Heart left ventricle (tissue), 16 donors: ENCODE data around the gene FANCE. TPM values are rescaled to one million over a fixed set of nuclear protein-coding genes. Genes with fewer than 3 reads are reported as not detected.

Source experiments
- ATAC-seq, 4 donors: fragments of 200-7000 bp; cut with Tn5 transposase; one replicate each; pipeline ENCODE4 v1.9.1; 2020 to 2022; ENCODE audit warnings: moderate library complexity in 4 of 4, mild to moderate bottlenecking in 3 of 4, moderate number of reproducible peaks in 1 of 4
- DNase-seq, 5 donors: peaks; one replicate each; pipeline ENCODE4 v3.0.0-alpha.2; 2020
- H3K27ac ChIP-seq, 12 donors: fragments of 200-600 bp; sonication (generic) in 4 of 12; one replicate each; pipeline versions ENCODE4 v1.5.0 to v1.8.0; 2016 to 2022; ENCODE audit warnings: mild to moderate bottlenecking in 2 of 12
- H3K27me3 ChIP-seq, 9 donors: fragments of 200-600 bp; sonication (generic) in 2 of 9; one replicate each; pipeline versions ENCODE4 v1.5.1 to v1.8.0; 2016 to 2022; ENCODE audit warnings: mild to moderate bottlenecking in 3 of 9
- H3K36me3 ChIP-seq, 9 donors: fragments of 200-600 bp; sonication (generic) in 2 of 9; one replicate each; pipeline versions ENCODE4 v1.5.0 to v1.8.0; 2018 to 2022; ENCODE audit warnings: mild to moderate bottlenecking in 2 of 9
- H3K4me1 ChIP-seq, 12 donors: fragments of 200-600 bp; sonication (generic) in 4 of 12; one replicate each; pipeline versions ENCODE4 v1.5.0 to v1.8.0; 2016 to 2022; ENCODE audit warnings: mild to moderate bottlenecking in 3 of 12
- H3K4me3 ChIP-seq, 12 donors: fragments of 200-600 bp; sonication (generic) in 4 of 12; one replicate each; pipeline versions ENCODE4 v1.5.0 to v1.8.0; 2017 to 2022; ENCODE audit warnings: mild to moderate bottlenecking in 9 of 12, moderate library complexity in 4 of 12
- H3K9me3 ChIP-seq, 12 donors: fragments of 200-600 bp; sonication (generic) in 4 of 12; one replicate each; pipeline versions ENCODE4 v1.5.0 to v1.8.0; 2016 to 2022; ENCODE audit warnings: mild to moderate bottlenecking in 1 of 12
- POLR2A ChIP-seq, 2 donors: fragments of 450-650 bp; IDR thresholded peaks; one replicate each; pipeline ENCODE4 v1.6.1; 2017; ENCODE audit warnings: antibody characterized with exemption in 2 of 2, mild to moderate bottlenecking in 2 of 2, moderate library complexity in 2 of 2
- WGBS, 4 donors: extraction: QIAGEN DNeasy Blood & Tissue Kit in 2 of 4; methylation state at CpG; one replicate each; pipeline versions ENCODE4 v1.1.5 to v1.1.7; 2013 to 2018; 5-methylcytosine and 5-hydroxymethylcytosine counted together
- intact Hi-C, 10 donors: fragments of 100-400 bp; cut with DNase I; formaldehyde crosslinking; loops; one replicate each; pipeline versions ENCODE4 v1.11.1 to v1.14.2; 2022
- polyA plus RNA-seq, 2 donors: library from polyadenylated mRNA; stranded (reverse); fragments of 200-250 nt; gene quantifications; one replicate each; pipeline ENCODE4 v1.2.3, GENCODE V29; 2013
- total RNA-seq, 9 donors: library from RNA; depleted of rRNA in 2 of 9; stranded (reverse); fragments of >200 nt in 2 of 9; fragmentation: NEBNext Ultra II Directional in 3 of 9; extraction: Animal tissue kit (Norgen Biotek cat#: 25700) in 3 of 9; gene quantifications; one replicate each; pipeline versions ENCODE4 v1.1.0 to v1.2.4, GENCODE V29; 2016 to 2023
- TF ChIP-seq, protein P1 (sequence below), 12 donors: fragments of 200-600 bp; sonication (generic) in 4 of 12; IDR thresholded peaks; one replicate each; pipeline versions ENCODE4 v1.5.0 to v1.8.0; 2018 to 2022; ENCODE audit warnings: antibody characterized with exemption in 12 of 12, mild to moderate bottlenecking in 5 of 12
- donor health status: ischemic (EF 13 %, LVEDD 7.1; RV severe dilation, severe dysfunction).
- donor health status: healthy with polysubstance abuse.
- donor health status: DM: no; HTN: yes; CAD: no.
- donor health status: DM: no; HTN: no; CAD: no.
- donor health status: ischemic (EF 25% LVEDD 6.9; RV normal size, moderate dysfunction).
- donor health status: ischemic (EF 25% LVEDD 5.7; RV mildly dilated, moderate dysfunction).
- donor health status: healthy.
- donor health status: DM: yes; HTN: yes; CAD: no.
- donor health status: ischemic (EF 35%, LVEDD 5.7; RV mildly dilated, moderate dysfunction).
- donor health status: nonischemic (EF 11% LVEDD 7.7; RV severe dilation, severe dysfunction).
- donor health status: DM: yes; HTN: yes; CAD: no.
- donor health status: PGD.
- donor health status: ischemic (EF 29% LVEDD 5.4; RV normal size, mild dysfunction).
- donor health status: nonischemic (EF 23%, LVEDD 6.1; RV moderate dilation, normal function).

Gene FANCE
- total and polyA plus RNA-seq, 11 donors: 1.3 to 4.6 (median 3.6) TPM

DNA sequence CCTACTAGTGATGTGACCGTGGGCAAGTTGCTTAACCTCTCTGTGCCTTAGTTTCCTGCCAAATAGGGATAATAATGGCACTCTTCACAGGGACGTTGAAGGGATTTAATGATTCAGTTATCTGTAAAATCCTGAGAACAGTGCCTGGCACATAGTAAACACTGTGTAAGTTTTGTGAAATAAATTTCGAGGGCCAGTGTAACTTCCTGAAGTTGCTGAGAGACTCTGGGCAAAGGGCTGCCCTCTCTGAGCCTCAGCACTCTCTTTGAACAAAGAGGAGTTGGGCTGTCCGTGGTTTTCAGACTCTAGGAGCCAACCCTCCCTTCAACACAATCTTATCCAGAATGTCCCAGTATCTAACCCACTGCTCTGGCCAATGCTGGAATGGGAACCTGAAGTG is 47.2 kb downstream of the FANCE start:
- TF ChIP-seq POLR2A (IDR thresholded peaks at IDR 0.05): no peak
- TF ChIP-seq, protein P1, sequence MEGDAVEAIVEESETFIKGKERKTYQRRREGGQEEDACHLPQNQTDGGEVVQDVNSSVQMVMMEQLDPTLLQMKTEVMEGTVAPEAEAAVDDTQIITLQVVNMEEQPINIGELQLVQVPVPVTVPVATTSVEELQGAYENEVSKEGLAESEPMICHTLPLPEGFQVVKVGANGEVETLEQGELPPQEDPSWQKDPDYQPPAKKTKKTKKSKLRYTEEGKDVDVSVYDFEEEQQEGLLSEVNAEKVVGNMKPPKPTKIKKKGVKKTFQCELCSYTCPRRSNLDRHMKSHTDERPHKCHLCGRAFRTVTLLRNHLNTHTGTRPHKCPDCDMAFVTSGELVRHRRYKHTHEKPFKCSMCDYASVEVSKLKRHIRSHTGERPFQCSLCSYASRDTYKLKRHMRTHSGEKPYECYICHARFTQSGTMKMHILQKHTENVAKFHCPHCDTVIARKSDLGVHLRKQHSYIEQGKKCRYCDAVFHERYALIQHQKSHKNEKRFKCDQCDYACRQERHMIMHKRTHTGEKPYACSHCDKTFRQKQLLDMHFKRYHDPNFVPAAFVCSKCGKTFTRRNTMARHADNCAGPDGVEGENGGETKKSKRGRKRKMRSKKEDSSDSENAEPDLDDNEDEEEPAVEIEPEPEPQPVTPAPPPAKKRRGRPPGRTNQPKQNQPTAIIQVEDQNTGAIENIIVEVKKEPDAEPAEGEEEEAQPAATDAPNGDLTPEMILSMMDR (IDR thresholded peaks at IDR 0.05): no peak
- ATAC-seq (no peak), DNase-seq (no peak)
- no peak overlapping the region for H3K4me3 ChIP-seq
- no peaks in the 10 kb centered on the region for H3K36me3 ChIP-seq
- intact Hi-C loops: no loop called here
- WGBS, 4 donors: 84 to 88% (median 86%) methylated on average over 4 of the region's 4 CpGs
- peaks cover 0 to 68% (median 0%) of the 10 kb centered on the region in 9 donors for H3K27me3 ChIP-seq
- H3K9me3 ChIP-seq: no peaks in the 10 kb centered on the region
- H3K27ac ChIP-seq: no peak overlapping the region
- peaks cover 0 to 45% (median 25%) of the 10 kb centered on the region in 12 donors for H3K4me1 ChIP-seq

DNA sequence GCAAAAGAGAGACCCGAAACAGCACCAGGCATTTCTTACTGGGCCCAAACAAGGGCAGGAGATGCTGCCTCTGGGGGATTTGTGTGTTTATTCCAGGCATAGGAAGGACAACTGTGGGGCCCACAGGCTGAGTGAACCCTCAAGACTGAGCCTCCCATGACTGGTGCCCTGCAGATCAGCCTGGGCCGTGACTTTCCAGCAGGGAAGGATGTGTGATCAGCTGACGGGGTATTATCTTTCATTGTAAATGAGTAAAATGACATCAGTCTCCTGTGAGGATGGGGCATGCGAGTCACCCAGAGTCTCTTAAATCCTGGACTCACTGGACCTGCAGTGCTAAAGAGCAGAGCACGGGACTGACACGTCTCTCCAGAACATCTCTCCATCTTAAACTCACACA is 48.6 kb downstream of the FANCE start:
- TF ChIP-seq POLR2A (IDR thresholded peaks at IDR 0.05): no peak
- TF ChIP-seq, protein P1 (IDR thresholded peaks at IDR 0.05): no peak
- 43 to 44% (median 43%) methylated on average over 5 to 6 of the region's 6 CpGs for WGBS, 4 donors
- no peak for DNase-seq
- peaks cover 0 to 66% (median 0%) of the 10 kb centered on the region in 9 donors for H3K27me3 ChIP-seq
- intact Hi-C loops: no loop called here
- H3K4me3 ChIP-seq: no peak overlapping the region
- H3K27ac ChIP-seq: peak overlapping the region in 5 of 12 donors; percentile 31 to 76 (median 46)
- peak in 2 of 4 donors; percentile 38 to 65 for ATAC-seq
- H3K36me3 ChIP-seq: no peaks in the 10 kb centered on the region
- H3K9me3 ChIP-seq: no peaks in the 10 kb centered on the region
- H3K4me1 ChIP-seq: peaks cover 0 to 31% (median 13%) of the 10 kb centered on the region in 12 donors

DNA sequence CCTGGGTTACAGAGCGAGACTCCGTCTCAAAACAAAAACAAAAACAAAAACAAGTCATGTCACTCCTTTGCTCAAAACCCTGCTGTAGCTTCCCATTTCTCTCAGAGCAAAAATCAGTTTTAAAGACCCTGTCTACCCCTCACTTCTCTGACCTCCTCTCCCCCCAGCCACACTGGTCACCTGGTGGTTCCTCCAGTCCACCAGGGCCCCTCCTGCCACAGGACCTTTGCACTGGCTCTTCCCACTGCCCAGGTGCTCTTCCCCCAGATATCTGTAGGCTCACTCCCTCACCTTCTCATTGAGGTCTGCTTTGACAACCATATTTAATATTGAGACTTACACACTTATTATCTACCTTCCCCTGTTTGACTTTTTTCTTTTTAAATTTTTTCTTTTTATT is 49.6 kb downstream of the FANCE start:
- H3K27ac ChIP-seq: no peak overlapping the region
- H3K4me1 ChIP-seq: peaks cover 0 to 28% (median 12%) of the 10 kb centered on the region in 12 donors
- TF ChIP-seq, protein P1 (IDR thresholded peaks at IDR 0.05): no peak
- TF ChIP-seq POLR2A (IDR thresholded peaks at IDR 0.05): no peak
- 93 to 98% (median 96%) methylated on average over 2 of the region's 2 CpGs for WGBS, 4 donors
- ATAC-seq (no peak), DNase-seq (no peak)
- peaks cover 0 to 70% (median 10%) of the 10 kb centered on the region in 9 donors for H3K27me3 ChIP-seq
- no peaks in the 10 kb centered on the region for H3K9me3 ChIP-seq
- no peak overlapping the region for H3K4me3 ChIP-seq
- intact Hi-C loops: no loop called here
- H3K36me3 ChIP-seq: no peaks in the 10 kb centered on the region

DNA sequence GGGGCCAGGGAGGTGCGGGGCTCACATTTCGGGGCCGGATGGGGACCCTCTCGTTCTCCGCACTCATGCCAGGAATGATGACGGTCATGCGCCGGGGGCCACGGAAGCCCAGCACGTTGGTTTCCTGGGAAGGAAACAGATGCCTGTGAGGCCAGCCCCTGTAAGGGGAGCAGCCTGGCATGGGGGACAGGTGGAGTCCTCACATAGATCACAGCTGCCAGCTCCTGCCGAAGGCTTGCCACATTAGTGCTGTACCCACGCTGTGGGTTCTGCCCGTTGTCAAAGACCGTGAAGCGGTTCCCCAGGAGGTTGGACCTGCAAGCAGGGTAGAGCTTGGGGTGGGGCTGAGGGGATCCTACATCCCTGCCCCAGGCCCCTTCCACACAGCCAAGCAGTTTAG is 51.4 kb downstream of the FANCE start:
- WGBS, 4 donors: 53 to 75% (median 67%) methylated on average over 6 to 15 of the region's 15 CpGs

More for the DNA sequence above, 51.4 kb downstream of the FANCE start:
- intact Hi-C loops: no loop called here
- H3K9me3 ChIP-seq: no peaks in the 10 kb centered on the region
- ATAC-seq (no peak), DNase-seq (no peak)
- H3K27ac ChIP-seq: no peak overlapping the region
- no peaks in the 10 kb centered on the region for H3K36me3 ChIP-seq
- no peak overlapping the region for H3K4me3 ChIP-seq
- TF ChIP-seq, protein P1 (IDR thresholded peaks at IDR 0.05): no peak
- TF ChIP-seq POLR2A (IDR thresholded peaks at IDR 0.05): no peak
- peaks cover 0 to 64% (median 7%) of the 10 kb centered on the region in 9 donors for H3K27me3 ChIP-seq
- H3K4me1 ChIP-seq: peaks cover 0 to 16% (median 2%) of the 10 kb centered on the region in 12 donors
